ENCODE results near the gene ENTHD1.

- TF ChIP-seq CTCF (IDR thresholded peaks at IDR 0.05; ENCODE audit: low read depth, low read length) (no peak), POLR2A (IDR thresholded peaks at IDR 0.05; ENCODE audit: extremely low read depth, insufficient read length) (no peak)
Observed at GRCh38 chr22:39901565-39902146, 8.1 kb upstream of the ENTHD1 start.

All from NB4 (cell line).